HepG2 (cell line): ENCODE measurements around the gene MAFF. TPM values are rescaled to one million over a fixed set of nuclear protein-coding genes. Genes with fewer than 3 reads are reported as not detected.

Experiments used
- CBX1 ChIP-seq: IDR thresholded peaks from one replicate; pipeline ENCODE4 v1.6.1; 2016; ENCODE audit warnings: antibody characterized with exemption, low read depth
- GATAD1 ChIP-seq: IDR thresholded peaks from 2 replicates; pipeline ENCODE4 v1.6.1; 2016; ENCODE audit warnings: missing genetic modification reagents, missing compliant biosample characterization
- NR2C2 ChIP-seq: sonication (generic); formaldehyde crosslinking; IDR thresholded peaks from 2 replicates; pipeline ENCODE4 v1.4.0; 2020; ENCODE audit warnings: missing genetic modification reagents, mild to moderate bottlenecking, moderate library complexity, borderline replicate concordance
- NR2F1 ChIP-seq, 2 experiments: fragments of 450-650 bp in 1 of 2; formaldehyde crosslinking in 1 of 2; IDR thresholded peaks; 2 replicates each; pipeline versions ENCODE4 v1.5.0 to v1.6.1; 2016 to 2020; ENCODE audit warnings: mild to moderate bottlenecking in 1 of 2, missing compliant biosample characterization in 1 of 2, missing genetic modification reagents in 1 of 2, moderate library complexity in 1 of 2
- NR2F6 ChIP-seq, 2 experiments: IDR thresholded peaks; 2 replicates each; pipeline ENCODE4 v1.6.1; 2016; ENCODE audit warnings: antibody characterized with exemption in 1 of 2, mild to moderate bottlenecking in 1 of 2
- PAF1 ChIP-seq: IDR thresholded peaks from 2 replicates; pipeline ENCODE4 v1.6.1; 2016; ENCODE audit warnings: missing genetic modification reagents, missing compliant biosample characterization
- PCBP2 ChIP-seq: fragments of 200-400 bp; formaldehyde crosslinking; optimal IDR thresholded peaks from 2 replicates; pipeline ENCODE3; 2018; ENCODE audit warnings: low read length, low read depth; ENCODE audit not compliant: poor library complexity, severe bottlenecking
- PRMT3 ChIP-seq: sonication (generic); formaldehyde crosslinking; IDR thresholded peaks from 2 replicates; pipeline ENCODE4 v1.8.1; 2022; ENCODE audit warnings: low read depth, mild to moderate bottlenecking, moderate library complexity, missing genetic modification reagents, borderline replicate concordance
- SP1 ChIP-seq, 2 experiments: fragments of 450-650 bp in 1 of 2; sonication (generic) in 1 of 2; formaldehyde crosslinking in 1 of 2; IDR thresholded peaks; 2 replicates each; pipeline versions ENCODE4 v1.4.0 to v1.6.1; 2016 to 2020; ENCODE audit warnings: missing genetic modification reagents in 1 of 2
- YY1 ChIP-seq: IDR thresholded peaks from 2 replicates; pipeline ENCODE4 v1.6.1; 2011; ENCODE audit warnings: low read length, low read depth, moderate library complexity, mild to moderate bottlenecking; ENCODE audit not compliant: insufficient read depth, insufficient replicate concordance
- ZBTB7A ChIP-seq: sonication (generic); formaldehyde crosslinking; IDR thresholded peaks from 2 replicates; pipeline ENCODE4 v1.8.0; 2022; ENCODE audit warnings: mild to moderate bottlenecking, missing genetic modification reagents
- ZFP36L1 ChIP-seq: sonication (generic); formaldehyde crosslinking; IDR thresholded peaks from 2 replicates; pipeline ENCODE4 v1.8.0; 2022; ENCODE audit warnings: mild to moderate bottlenecking, missing genetic modification reagents, moderate library complexity
- ZFP82 ChIP-seq: sonication (generic); formaldehyde crosslinking; IDR thresholded peaks from 2 replicates; pipeline ENCODE4 v1.5.1; 2020; ENCODE audit warnings: mild to moderate bottlenecking, missing genetic modification reagents, borderline replicate concordance
- ZNF768 ChIP-seq: sonication (generic); formaldehyde crosslinking; IDR thresholded peaks from 2 replicates; pipeline ENCODE4 v1.4.0; 2020; ENCODE audit warnings: missing genetic modification reagents
- ZNF850 ChIP-seq: sonication (generic); formaldehyde crosslinking; conservative IDR thresholded peaks from 2 replicates; pipeline ENCODE4 v1.9.0; 2021; ENCODE audit warnings: mild to moderate bottlenecking, missing genetic modification reagents
- polyA plus RNA-seq, 8 experiments: library from polyadenylated mRNA; depleted of rRNA in 3 of 8; stranded (reverse) in 7 of 8; unstranded in 1 of 8; fragments of >200 nt; fragmentation: Illumina TruSeq in 4 of 8; extraction: Trizol in 4 of 8; gene quantifications; 2 replicates each; pipeline versions ENCODE4 v1.2.1 to v1.2.3, GENCODE V29; 2011 to 2016; ENCODE audit warnings: low read depth in 4 of 8, missing spikeins in 1 of 8, mixed read lengths in 1 of 8; ENCODE audit not compliant: insufficient read depth in 1 of 8
- total RNA-seq, 5 experiments: library from RNA; depleted of rRNA; stranded (reverse); fragments of >200 nt; fragmentation: Illumina TruSeq; extraction: Trizol; gene quantifications; 2 replicates each; pipeline ENCODE4 v1.2.3, GENCODE V29; 2016; ENCODE audit warnings: low read depth in 1 of 5
- TF ChIP-seq, protein P1 (sequence below): sonication (generic); formaldehyde crosslinking; IDR thresholded peaks from 2 replicates; pipeline ENCODE4 v1.5.1; 2020; ENCODE audit warnings: missing genetic modification reagents, mild to moderate bottlenecking, borderline replicate concordance
- TF ChIP-seq, protein P2 (sequence below): sonication (generic); formaldehyde crosslinking; conservative IDR thresholded peaks from 2 replicates; pipeline ENCODE4 v1.8.0; 2022; ENCODE audit warnings: mild to moderate bottlenecking, moderate library complexity, missing genetic modification reagents
- TF ChIP-seq, protein P3 (sequence below): sonication (generic); formaldehyde crosslinking; IDR thresholded peaks from 2 replicates; pipeline ENCODE4 v1.4.0; 2020; ENCODE audit warnings: missing genetic modification reagents

MAFF gene
- total and polyA plus RNA-seq, 2 of the 13 experiments (the other 11 are each of a cell fraction or from before 2014, with no cell fraction given): 5.4 to 14.3 TPM

DNA sequence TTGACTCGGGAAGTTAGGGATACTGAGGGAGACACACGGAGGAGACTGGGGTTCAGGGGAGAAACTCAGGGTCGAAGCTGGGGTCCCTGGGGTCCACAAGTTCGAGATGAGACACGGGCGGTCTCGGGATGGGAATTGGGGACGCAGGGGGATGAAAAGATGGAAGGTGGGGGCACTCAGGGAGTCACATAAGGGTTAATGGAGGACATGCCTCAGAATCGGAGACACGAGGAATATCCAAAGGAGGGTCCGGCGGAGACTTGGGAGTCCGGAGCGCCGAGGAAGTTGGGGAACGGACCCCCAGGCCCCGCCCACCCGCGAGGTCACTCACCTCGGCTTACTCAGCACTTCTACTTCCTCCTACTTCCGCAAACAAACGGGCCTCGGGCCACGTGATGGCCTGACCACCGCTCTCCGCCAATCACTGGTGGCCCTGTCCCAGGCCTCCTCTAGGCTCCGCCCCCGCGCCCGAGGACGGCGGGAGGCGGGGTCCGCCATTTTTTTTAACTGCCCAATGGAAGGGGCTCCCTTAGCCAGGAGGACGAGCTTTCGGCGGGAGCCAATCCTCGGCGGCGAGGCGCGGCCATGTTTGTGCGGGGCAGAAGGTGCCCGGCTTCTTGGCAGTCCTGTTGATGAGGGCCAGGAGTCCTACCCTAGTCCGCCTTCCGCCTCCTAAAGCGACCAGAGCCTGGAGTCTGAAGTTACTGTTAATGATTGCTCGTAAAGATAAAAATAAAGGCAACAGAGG lies 20.2 kb upstream of the MAFF start, which contains the start of gene PLA2G6 (continued):
- TF ChIP-seq, protein P1, sequence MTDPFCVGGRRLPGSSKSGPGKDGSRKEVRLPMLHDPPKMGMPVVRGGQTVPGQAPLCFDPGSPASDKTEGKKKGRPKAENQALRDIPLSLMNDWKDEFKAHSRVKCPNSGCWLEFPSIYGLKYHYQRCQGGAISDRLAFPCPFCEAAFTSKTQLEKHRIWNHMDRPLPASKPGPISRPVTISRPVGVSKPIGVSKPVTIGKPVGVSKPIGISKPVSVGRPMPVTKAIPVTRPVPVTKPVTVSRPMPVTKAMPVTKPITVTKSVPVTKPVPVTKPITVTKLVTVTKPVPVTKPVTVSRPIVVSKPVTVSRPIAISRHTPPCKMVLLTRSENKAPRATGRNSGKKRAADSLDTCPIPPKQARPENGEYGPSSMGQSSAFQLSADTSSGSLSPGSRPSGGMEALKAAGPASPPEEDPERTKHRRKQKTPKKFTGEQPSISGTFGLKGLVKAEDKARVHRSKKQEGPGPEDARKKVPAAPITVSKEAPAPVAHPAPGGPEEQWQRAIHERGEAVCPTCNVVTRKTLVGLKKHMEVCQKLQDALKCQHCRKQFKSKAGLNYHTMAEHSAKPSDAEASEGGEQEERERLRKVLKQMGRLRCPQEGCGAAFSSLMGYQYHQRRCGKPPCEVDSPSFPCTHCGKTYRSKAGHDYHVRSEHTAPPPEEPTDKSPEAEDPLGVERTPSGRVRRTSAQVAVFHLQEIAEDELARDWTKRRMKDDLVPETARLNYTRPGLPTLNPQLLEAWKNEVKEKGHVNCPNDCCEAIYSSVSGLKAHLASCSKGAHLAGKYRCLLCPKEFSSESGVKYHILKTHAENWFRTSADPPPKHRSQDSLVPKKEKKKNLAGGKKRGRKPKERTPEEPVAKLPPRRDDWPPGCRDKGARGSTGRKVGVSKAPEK: no peak
- TF ChIP-seq NR2F1 (CRISPR knock-in tag; IDR thresholded peaks at IDR 0.05) (0 out of 4 replicates have a peak, but pooled peaks of 1 of the 2 experiments have one; percentile 29), YY1 (peak; percentile 100), GATAD1 (no peak), NR2F6 (IDR thresholded peaks at IDR 0.05) (peak; percentile 74), NR2F6 (CRISPR knock-in tag; IDR thresholded peaks at IDR 0.05) (peak; percentile 67), ZBTB7A (CRISPR knock-in tag) (no peak), PAF1 (no peak), CBX1 (no peak), ZNF850 (no peak), ZNF768 (CRISPR knock-in tag) (no peak), PCBP2 (no peak), PRMT3 (CRISPR knock-in tag) (no peak), ZFP82 (CRISPR knock-in tag) (no peak; the same call in 1 of the 2 replicates), ZFP36L1 (CRISPR knock-in tag) (no peak), SP1 (IDR thresholded peaks at IDR 0.05) (no peak), SP1 (CRISPR knock-in tag; IDR thresholded peaks at IDR 0.05) (peak; percentile 66), NR2C2 (peak; percentile 78; the same call in 1 of the 2 replicates)
- TF ChIP-seq, protein P2, sequence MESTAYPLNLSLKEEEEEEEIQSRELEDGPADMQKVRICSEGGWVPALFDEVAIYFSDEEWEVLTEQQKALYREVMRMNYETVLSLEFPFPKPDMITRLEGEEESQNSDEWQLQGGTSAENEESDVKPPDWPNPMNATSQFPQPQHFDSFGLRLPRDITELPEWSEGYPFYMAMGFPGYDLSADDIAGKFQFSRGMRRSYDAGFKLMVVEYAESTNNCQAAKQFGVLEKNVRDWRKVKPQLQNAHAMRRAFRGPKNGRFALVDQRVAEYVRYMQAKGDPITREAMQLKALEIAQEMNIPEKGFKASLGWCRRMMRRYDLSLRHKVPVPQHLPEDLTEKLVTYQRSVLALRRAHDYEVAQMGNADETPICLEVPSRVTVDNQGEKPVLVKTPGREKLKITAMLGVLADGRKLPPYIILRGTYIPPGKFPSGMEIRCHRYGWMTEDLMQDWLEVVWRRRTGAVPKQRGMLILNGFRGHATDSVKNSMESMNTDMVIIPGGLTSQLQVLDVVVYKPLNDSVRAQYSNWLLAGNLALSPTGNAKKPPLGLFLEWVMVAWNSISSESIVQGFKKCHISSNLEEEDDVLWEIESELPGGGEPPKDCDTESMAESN (CRISPR knock-in tag): no peak
- TF ChIP-seq, protein P3, sequence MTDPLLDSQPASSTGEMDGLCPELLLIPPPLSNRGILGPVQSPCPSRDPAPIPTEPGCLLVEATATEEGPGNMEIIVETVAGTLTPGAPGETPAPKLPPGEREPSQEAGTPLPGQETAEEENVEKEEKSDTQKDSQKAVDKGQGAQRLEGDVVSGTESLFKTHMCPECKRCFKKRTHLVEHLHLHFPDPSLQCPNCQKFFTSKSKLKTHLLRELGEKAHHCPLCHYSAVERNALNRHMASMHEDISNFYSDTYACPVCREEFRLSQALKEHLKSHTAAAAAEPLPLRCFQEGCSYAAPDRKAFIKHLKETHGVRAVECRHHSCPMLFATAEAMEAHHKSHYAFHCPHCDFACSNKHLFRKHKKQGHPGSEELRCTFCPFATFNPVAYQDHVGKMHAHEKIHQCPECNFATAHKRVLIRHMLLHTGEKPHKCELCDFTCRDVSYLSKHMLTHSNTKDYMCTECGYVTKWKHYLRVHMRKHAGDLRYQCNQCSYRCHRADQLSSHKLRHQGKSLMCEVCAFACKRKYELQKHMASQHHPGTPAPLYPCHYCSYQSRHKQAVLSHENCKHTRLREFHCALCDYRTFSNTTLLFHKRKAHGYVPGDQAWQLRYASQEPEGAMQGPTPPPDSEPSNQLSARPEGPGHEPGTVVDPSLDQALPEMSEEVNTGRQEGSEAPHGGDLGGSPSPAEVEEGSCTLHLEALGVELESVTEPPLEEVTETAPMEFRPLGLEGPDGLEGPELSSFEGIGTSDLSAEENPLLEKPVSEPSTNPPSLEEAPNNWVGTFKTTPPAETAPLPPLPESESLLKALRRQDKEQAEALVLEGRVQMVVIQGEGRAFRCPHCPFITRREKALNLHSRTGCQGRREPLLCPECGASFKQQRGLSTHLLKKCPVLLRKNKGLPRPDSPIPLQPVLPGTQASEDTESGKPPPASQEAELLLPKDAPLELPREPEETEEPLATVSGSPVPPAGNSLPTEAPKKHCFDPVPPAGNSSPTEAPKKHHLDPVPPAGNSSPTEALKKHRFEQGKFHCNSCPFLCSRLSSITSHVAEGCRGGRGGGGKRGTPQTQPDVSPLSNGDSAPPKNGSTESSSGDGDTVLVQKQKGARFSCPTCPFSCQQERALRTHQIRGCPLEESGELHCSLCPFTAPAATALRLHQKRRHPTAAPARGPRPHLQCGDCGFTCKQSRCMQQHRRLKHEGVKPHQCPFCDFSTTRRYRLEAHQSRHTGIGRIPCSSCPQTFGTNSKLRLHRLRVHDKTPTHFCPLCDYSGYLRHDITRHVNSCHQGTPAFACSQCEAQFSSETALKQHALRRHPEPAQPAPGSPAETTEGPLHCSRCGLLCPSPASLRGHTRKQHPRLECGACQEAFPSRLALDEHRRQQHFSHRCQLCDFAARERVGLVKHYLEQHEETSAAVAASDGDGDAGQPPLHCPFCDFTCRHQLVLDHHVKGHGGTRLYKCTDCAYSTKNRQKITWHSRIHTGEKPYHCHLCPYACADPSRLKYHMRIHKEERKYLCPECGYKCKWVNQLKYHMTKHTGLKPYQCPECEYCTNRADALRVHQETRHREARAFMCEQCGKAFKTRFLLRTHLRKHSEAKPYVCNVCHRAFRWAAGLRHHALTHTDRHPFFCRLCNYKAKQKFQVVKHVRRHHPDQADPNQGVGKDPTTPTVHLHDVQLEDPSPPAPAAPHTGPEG (CRISPR knock-in tag): no peak
